Measurements from ENCODE around the gene TUFT1. TPM values are rescaled to one million over a fixed set of nuclear protein-coding genes. Genes with fewer than 3 reads are reported as not detected.

The TUFT1 gene
- total and polyA plus RNA-seq, 9 of the 15 experiments (the other 6 are each of a cell fraction or from before 2014, with no cell fraction given), result 0.54 to 2.0 (median 1.7) TPM

GRCh38 chr1:151539321-151540020 lies 638 bp upstream of the TUFT1 start (continued):
- TF ChIP-seq, protein P1, sequence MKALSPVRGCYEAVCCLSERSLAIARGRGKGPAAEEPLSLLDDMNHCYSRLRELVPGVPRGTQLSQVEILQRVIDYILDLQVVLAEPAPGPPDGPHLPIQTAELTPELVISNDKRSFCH (CRISPR knock-in tag; IDR thresholded peaks at IDR 0.05), result no peak
- TF ChIP-seq, protein P1 (tag; IDR thresholded peaks at IDR 0.05), result 0 out of 2 replicates have a peak, but pooled peaks have one; percentile 10
- TF ChIP-seq ZBTB26 (CRISPR knock-in tag; IDR thresholded peaks at IDR 0.05), result no peak
- TF ChIP-seq, protein P2, sequence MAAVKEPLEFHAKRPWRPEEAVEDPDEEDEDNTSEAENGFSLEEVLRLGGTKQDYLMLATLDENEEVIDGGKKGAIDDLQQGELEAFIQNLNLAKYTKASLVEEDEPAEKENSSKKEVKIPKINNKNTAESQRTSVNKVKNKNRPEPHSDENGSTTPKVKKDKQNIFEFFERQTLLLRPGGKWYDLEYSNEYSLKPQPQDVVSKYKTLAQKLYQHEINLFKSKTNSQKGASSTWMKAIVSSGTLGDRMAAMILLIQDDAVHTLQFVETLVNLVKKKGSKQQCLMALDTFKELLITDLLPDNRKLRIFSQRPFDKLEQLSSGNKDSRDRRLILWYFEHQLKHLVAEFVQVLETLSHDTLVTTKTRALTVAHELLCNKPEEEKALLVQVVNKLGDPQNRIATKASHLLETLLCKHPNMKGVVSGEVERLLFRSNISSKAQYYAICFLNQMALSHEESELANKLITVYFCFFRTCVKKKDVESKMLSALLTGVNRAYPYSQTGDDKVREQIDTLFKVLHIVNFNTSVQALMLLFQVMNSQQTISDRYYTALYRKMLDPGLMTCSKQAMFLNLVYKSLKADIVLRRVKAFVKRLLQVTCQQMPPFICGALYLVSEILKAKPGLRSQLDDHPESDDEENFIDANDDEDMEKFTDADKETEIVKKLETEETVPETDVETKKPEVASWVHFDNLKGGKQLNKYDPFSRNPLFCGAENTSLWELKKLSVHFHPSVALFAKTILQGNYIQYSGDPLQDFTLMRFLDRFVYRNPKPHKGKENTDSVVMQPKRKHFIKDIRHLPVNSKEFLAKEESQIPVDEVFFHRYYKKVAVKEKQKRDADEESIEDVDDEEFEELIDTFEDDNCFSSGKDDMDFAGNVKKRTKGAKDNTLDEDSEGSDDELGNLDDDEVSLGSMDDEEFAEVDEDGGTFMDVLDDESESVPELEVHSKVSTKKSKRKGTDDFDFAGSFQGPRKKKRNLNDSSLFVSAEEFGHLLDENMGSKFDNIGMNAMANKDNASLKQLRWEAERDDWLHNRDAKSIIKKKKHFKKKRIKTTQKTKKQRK (IDR thresholded peaks at IDR 0.05; ENCODE audit: borderline replicate concordance, low read depth, low read length), result no peak
- no peak for TF ChIP-seq TOE1 (IDR thresholded peaks at IDR 0.05; ENCODE audit: borderline replicate concordance)
- TF ChIP-seq TOE1 (CRISPR knock-in tag; IDR thresholded peaks at IDR 0.05; ENCODE audit: borderline replicate concordance, low read depth), result no peak
- TF ChIP-seq NR4A1 (CRISPR knock-in tag; IDR thresholded peaks at IDR 0.05), result no peak
- TF ChIP-seq NR4A1 (tag; IDR thresholded peaks at IDR 0.05), result no peak
- no peak for TF ChIP-seq ZNF717 (CRISPR knock-in tag; IDR thresholded peaks at IDR 0.05)
- TF ChIP-seq, protein P3, sequence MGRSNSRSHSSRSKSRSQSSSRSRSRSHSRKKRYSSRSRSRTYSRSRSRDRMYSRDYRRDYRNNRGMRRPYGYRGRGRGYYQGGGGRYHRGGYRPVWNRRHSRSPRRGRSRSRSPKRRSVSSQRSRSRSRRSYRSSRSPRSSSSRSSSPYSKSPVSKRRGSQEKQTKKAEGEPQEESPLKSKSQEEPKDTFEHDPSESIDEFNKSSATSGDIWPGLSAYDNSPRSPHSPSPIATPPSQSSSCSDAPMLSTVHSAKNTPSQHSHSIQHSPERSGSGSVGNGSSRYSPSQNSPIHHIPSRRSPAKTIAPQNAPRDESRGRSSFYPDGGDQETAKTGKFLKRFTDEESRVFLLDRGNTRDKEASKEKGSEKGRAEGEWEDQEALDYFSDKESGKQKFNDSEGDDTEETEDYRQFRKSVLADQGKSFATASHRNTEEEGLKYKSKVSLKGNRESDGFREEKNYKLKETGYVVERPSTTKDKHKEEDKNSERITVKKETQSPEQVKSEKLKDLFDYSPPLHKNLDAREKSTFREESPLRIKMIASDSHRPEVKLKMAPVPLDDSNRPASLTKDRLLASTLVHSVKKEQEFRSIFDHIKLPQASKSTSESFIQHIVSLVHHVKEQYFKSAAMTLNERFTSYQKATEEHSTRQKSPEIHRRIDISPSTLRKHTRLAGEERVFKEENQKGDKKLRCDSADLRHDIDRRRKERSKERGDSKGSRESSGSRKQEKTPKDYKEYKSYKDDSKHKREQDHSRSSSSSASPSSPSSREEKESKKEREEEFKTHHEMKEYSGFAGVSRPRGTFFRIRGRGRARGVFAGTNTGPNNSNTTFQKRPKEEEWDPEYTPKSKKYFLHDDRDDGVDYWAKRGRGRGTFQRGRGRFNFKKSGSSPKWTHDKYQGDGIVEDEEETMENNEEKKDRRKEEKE (IDR thresholded peaks at IDR 0.05; ENCODE audit: borderline replicate concordance in 1 of 2, control insufficient read depth in 1 of 2, low read depth in 2 of 2, low read length in 1 of 2), result no peak
- TF ChIP-seq CBX2 (IDR thresholded peaks at IDR 0.05; ENCODE audit: insufficient read depth, low read length, poor library complexity, severe bottlenecking), result no peak
- TF ChIP-seq CREBBP (IDR thresholded peaks at IDR 0.05; ENCODE audit: low read depth, low read length), result no peak
- TF ChIP-seq ETS1 (conservative IDR thresholded peaks at IDR 0.05; ENCODE audit: control insufficient read depth, low read depth, low read length), result no peak
- no peak for TF ChIP-seq XRCC4 (IDR thresholded peaks at IDR 0.05; ENCODE audit: extremely low read depth, insufficient read depth, insufficient read length)
- no peak for TF ChIP-seq FIP1L1 (IDR thresholded peaks at IDR 0.05; ENCODE audit: low read depth, low read length, poor library complexity, severe bottlenecking)
- TF ChIP-seq ZNF12 (CRISPR knock-in tag; IDR thresholded peaks at IDR 0.05), result no peak
- TF ChIP-seq RFX5 (IDR thresholded peaks at IDR 0.05; ENCODE audit: low read depth, low read length), result no peak

Measured in K562 (cell line).